Adrenal gland (tissue), 12 donors: ENCODE measurements around the gene BBS9. TPM values are rescaled to one million over a fixed set of nuclear protein-coding genes. Genes with fewer than 3 reads are reported as not detected.
"Not testable (repeated sequence)": the region's sequence is repeated elsewhere in the genome, so short reads cannot be mapped to it uniquely, and the experiment has no call there.

Experiments
- DNase-seq, 7 donors: peaks; one replicate each; pipeline ENCODE4 v3.0.0-alpha.2; 2019 to 2020
- H3K27ac ChIP-seq, 5 donors: fragments of 200-600 bp; sonication (generic) in 4 of 5; 1 replicate in 3 of 5; 2 replicates in 2 of 5; pipeline versions ENCODE4 v1.5.1 to v1.8.0; 2016 to 2020; ENCODE audit warnings: mild to moderate bottlenecking in 1 of 5
- H3K27me3 ChIP-seq: fragments of 200-600 bp; 2 replicates; pipeline ENCODE4 v1.8.0; 2021
- H3K36me3 ChIP-seq, 2 donors: fragments of 200-600 bp; replicated peaks in 1 of 2; 1 replicate in 1 of 2; 2 replicates in 1 of 2; pipeline versions ENCODE4 v1.5.1 to v1.8.0; 2018 to 2022
- H3K4me1 ChIP-seq, 2 donors: fragments of 200-600 bp; replicated peaks in 1 of 2; 1 replicate in 1 of 2; 2 replicates in 1 of 2; pipeline versions ENCODE4 v1.5.1 to v1.8.0; 2018 to 2021
- H3K4me3 ChIP-seq, 4 donors: fragments of 200-600 bp; sonication (generic) in 3 of 4; one replicate each; pipeline ENCODE4 v1.5.1; 2016 to 2018
- H3K9me3 ChIP-seq, 3 donors: fragments of 200-600 bp; sonication (generic) in 1 of 3; replicated peaks in 1 of 3; 1 replicate in 2 of 3; 2 replicates in 1 of 3; pipeline versions ENCODE4 v1.5.1 to v1.8.0; 2016 to 2021
- POLR2A ChIP-seq, 2 donors: fragments of 450-650 bp; IDR thresholded peaks; one replicate each; pipeline ENCODE4 v1.6.1; 2017; ENCODE audit warnings: antibody characterized with exemption in 2 of 2, mild to moderate bottlenecking in 2 of 2, moderate library complexity in 1 of 2
- WGBS, 4 donors: extraction: QIAGEN DNeasy Blood & Tissue Kit in 2 of 4; methylation state at CpG; one replicate each; pipeline versions ENCODE4 v1.1.5 to v1.1.7; 2013 to 2017; 5-methylcytosine and 5-hydroxymethylcytosine counted together
- intact Hi-C, 2 donors: fragments of 100-400 bp; cut with DNase I; formaldehyde crosslinking; loops; one replicate each; pipeline versions ENCODE4 v1.14.1 to v1.15.0; 2022 to 2023
- polyA plus RNA-seq, 3 donors: library from polyadenylated mRNA; stranded (reverse); fragments of 200-250 nt in 2 of 3; fragments of 350-450 nt in 1 of 3; fragmentation: Illumina TruSeq in 1 of 3; extraction: RNeasy Lipid Tissue Mini Kit (QIAGEN cat#74804) in 1 of 3; gene quantifications; one replicate each; pipeline ENCODE4 v1.2.3, GENCODE V29; 2013 to 2014
- total RNA-seq, 9 donors: library from RNA; depleted of rRNA in 4 of 9; stranded (reverse); fragments of >200 nt in 4 of 9; fragments of 120-200 nt in 1 of 9; fragmentation: NEBNext Ultra II Directional in 1 of 9; extraction: Animal tissue kit (Norgen Biotek cat#: 25700) in 1 of 9; gene quantifications; one replicate each; pipeline versions ENCODE4 v1.1.0 to v1.2.4, GENCODE V29; 2013 to 2023
- TF ChIP-seq, protein P1 (sequence below), 6 experiments: fragments of 450-650 bp in 4 of 6; fragments of 200-600 bp in 2 of 6; sonication (generic) in 1 of 6; IDR thresholded peaks; 1 replicate in 5 of 6; 2 replicates in 1 of 6; pipeline versions ENCODE4 v1.5.1 to v1.8.0; 2016 to 2021; ENCODE audit warnings: antibody characterized with exemption in 6 of 6, mild to moderate bottlenecking in 2 of 6, moderate library complexity in 1 of 6
- donor health status: healthy with polysubstance abuse.
- donor health status: Bipolar disorder and iron deficiency.
- donor health status: DM: yes; HTN: yes; CAD: no.
- donor health status: DM: no; HTN: no; CAD: no.
- donor health status: DM: no; HTN: no; CAD: no.
- donor health status: DM: yes; HTN: yes; CAD: no.

The BBS9 gene
- total and polyA plus RNA-seq, 12 donors, result 5.6 to 39.4 (median 21.7) TPM

DNA sequence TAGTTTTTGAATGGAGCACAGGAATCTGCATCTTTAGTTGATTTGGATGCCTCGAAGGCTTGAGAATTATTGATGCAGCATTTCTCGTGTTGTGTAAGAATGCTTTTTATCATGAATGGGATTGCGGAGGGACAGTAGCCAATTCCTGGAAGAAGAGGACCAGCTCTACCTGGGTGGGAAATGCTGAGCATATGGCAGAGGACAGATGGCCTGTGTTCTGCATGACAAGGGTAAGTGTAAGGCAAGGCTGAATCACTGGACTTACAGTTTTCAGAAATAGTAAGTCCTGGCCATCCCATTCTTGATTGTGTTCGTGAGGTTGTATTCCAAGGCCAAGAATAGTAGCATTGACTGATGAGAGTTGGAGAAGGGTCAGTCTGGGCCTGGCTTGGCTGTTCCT lies 36.1 kb upstream of the BBS9 start:
- WGBS, 4 donors, result 77 to 88% (median 83%) methylated on average over 4 of the region's 4 CpGs
- Histone ChIP-seq H3K4me3 (no peak overlapping the region), H3K4me1 (no peaks in the 10 kb centered on the region), H3K27me3 (no peaks in the 10 kb centered on the region), H3K36me3 (peaks cover 0 to 40% of the 10 kb centered on the region in 2 donors), H3K9me3 (no peaks in the 10 kb centered on the region), H3K27ac (no peak overlapping the region)
- DNase-seq, result no peak
- TF ChIP-seq, protein P1, sequence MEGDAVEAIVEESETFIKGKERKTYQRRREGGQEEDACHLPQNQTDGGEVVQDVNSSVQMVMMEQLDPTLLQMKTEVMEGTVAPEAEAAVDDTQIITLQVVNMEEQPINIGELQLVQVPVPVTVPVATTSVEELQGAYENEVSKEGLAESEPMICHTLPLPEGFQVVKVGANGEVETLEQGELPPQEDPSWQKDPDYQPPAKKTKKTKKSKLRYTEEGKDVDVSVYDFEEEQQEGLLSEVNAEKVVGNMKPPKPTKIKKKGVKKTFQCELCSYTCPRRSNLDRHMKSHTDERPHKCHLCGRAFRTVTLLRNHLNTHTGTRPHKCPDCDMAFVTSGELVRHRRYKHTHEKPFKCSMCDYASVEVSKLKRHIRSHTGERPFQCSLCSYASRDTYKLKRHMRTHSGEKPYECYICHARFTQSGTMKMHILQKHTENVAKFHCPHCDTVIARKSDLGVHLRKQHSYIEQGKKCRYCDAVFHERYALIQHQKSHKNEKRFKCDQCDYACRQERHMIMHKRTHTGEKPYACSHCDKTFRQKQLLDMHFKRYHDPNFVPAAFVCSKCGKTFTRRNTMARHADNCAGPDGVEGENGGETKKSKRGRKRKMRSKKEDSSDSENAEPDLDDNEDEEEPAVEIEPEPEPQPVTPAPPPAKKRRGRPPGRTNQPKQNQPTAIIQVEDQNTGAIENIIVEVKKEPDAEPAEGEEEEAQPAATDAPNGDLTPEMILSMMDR (IDR thresholded peaks at IDR 0.05), result no peak
- no peak for TF ChIP-seq POLR2A (IDR thresholded peaks at IDR 0.05)
- intact Hi-C loops, result no loop called here

DNA sequence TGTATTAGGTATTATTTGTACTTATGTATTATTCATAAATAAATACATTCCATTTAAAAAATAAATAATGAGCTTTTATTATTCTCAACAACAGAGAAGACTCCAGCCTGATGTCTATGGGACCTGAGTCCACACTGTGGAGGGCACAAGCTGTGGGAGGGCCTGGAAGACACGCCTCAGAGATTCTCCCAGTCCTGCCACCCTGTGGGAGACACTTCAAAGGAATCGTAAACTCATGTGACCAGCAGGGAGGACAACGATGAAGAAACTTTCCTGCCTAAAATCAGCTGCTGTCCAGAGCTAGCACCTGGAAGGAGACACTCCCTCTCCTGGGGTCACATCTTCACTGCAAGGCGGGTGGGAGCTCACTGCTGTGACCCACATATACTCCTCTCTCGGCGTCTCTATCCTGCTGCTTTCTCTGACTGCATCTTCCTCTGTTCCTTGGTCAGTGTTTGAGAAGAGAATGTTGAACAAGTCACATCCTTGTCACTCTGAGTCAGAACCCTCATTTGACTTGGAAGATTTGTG lies 34.6 kb upstream of the BBS9 start:
- intact Hi-C loops, H3K9me3 ChIP-seq, DNase-seq, H3K4me3 ChIP-seq, H3K4me1 ChIP-seq, H3K27ac ChIP-seq, H3K27me3 ChIP-seq: not testable (repeated sequence)
- peaks cover 0 to 56% of the 10 kb centered on the region in 2 donors for H3K36me3 ChIP-seq
- WGBS, 4 donors, result 66 to 87% (median 73%) methylated on average over 3 to 6 of the region's 6 CpGs

DNA sequence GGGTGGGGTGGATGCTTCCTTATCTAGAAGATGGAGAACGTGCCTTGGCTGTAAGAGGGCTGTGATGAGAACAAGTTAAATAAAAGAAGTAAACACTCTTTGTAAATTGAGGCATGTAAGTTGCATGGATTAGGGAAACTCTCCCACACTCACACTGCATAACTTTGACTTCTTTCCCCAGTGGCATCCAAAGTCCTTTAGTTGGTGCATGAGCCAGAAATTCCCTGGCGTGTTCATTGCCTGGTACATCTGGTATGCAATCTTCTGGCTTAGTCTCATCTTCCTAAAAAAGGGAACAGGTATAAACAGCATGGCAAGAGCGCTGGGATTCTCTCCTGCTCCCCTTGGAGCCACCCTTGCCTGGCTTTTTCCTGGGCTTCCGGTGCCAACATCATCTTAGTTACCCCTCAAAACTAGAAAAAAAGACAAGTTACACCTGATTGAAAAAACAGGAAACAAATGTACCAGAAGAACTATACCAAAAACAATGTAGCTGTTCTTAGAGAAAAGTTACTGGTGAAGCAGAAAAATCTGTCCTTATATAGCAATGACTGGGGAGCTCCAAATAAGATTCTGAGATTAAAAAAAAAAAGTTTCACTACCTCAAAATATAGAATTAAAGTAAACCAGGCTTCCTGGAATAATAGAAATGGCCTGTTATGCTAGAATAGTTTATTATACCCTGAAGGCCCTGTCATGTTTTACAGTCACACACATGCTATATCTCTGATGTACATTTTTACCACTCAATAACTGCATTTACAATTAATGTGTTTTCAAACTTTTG lies 30.0 kb upstream of the BBS9 start:
- no peak for DNase-seq
- intact Hi-C loops, result no loop called here
- no peaks in the 10 kb centered on the region for H3K9me3 ChIP-seq
- H3K36me3 ChIP-seq, result peaks cover 0 to 77% of the 10 kb centered on the region in 2 donors
- H3K4me1 ChIP-seq, result no peaks in the 10 kb centered on the region
- no peak overlapping the region for H3K4me3 ChIP-seq
- no peak overlapping the region for H3K27ac ChIP-seq
- 72 to 95% (median 84%) methylated on average over 4 of the region's 4 CpGs for WGBS, 4 donors
- no peaks in the 10 kb centered on the region for H3K27me3 ChIP-seq
- TF ChIP-seq, protein P1 (IDR thresholded peaks at IDR 0.05), result no peak
- TF ChIP-seq POLR2A (IDR thresholded peaks at IDR 0.05), result no peak

DNA sequence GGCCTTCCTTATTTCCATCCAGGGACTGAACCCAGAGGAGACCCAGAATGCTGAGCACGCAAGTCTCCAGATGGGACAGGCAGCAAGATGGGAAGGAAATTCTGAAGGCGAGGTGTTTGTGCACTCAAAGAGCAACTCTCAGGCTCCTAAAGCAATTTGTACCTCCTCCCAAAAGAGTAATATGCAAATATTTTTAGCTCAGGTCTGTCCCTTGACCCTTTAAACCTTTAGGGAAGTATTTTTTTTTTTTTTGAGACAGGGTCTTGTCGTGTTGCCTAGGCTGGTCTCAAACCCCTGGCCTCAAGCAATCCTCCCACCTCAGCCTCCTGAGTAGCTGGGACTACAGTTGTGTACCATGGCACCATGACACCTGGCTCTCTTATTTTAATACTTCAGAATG lies 28.6 kb upstream of the BBS9 start:
- intact Hi-C loops, result loop anchor here in 1 of 2 donors (10.0 kb wide), 1 partner anchor 156 kb away; no protein-coding TSS in a partner anchor

More for the DNA sequence above, 28.6 kb upstream of the BBS9 start:
- WGBS, 4 donors, result 77 to 88% (median 84%) methylated on average over 3 of the region's 3 CpGs
- H3K4me1 ChIP-seq, result peaks cover 0 to under 1% of the 10 kb centered on the region in 2 donors
- no peaks in the 10 kb centered on the region for H3K9me3 ChIP-seq
- H3K4me3 ChIP-seq, result no peak overlapping the region
- no peak for TF ChIP-seq POLR2A (IDR thresholded peaks at IDR 0.05)
- TF ChIP-seq, protein P1 (IDR thresholded peaks at IDR 0.05), result no peak
- H3K27me3 ChIP-seq, result no peaks in the 10 kb centered on the region
- DNase-seq, result no peak
- H3K36me3 ChIP-seq, result peaks cover 0 to 66% of the 10 kb centered on the region in 2 donors
- H3K27ac ChIP-seq, result no peak overlapping the region
